Endodermal cell (in vitro differentiated cells): ENCODE measurements around the gene IGFBP3. TPM values are rescaled to one million over a fixed set of nuclear protein-coding genes. Genes with fewer than 3 reads are reported as not detected.

ENCODE experiments used
- DNase-seq: peaks from one replicate; pipeline ENCODE4 v3.0.0-alpha.2; 2017
- H3K27ac ChIP-seq: 2 replicates; pipeline ENCODE4 v1.5.1; 2013; ENCODE audit warnings: mild to moderate bottlenecking, low read depth, low read length, moderate library complexity
- H3K27me3 ChIP-seq: 2 replicates; pipeline ENCODE4 v1.6.1; 2013; ENCODE audit warnings: mild to moderate bottlenecking, low read length, moderate library complexity; ENCODE audit not compliant: insufficient read depth, control insufficient read depth, poor library complexity, severe bottlenecking
- H3K36me3 ChIP-seq: 2 replicates; pipeline ENCODE4 v1.7.0; 2013; ENCODE audit warnings: mild to moderate bottlenecking, low read length, moderate library complexity; ENCODE audit not compliant: control insufficient read depth, insufficient read depth
- H3K4me1 ChIP-seq: one replicate; pipeline ENCODE4 v1.7.0; 2013; ENCODE audit warnings: low read length; ENCODE audit not compliant: control insufficient read depth, insufficient read depth
- H3K4me3 ChIP-seq: 2 replicates; pipeline ENCODE4 v1.5.1; 2013; ENCODE audit warnings: mild to moderate bottlenecking, low read length, moderate library complexity
- H3K9ac ChIP-seq: 2 replicates; pipeline ENCODE4 v1.6.1; 2013; ENCODE audit warnings: mild to moderate bottlenecking, low read length, moderate library complexity; ENCODE audit not compliant: poor library complexity, severe bottlenecking; ENCODE audit errors: extremely low read depth
- H3K9me3 ChIP-seq: 2 replicates; pipeline ENCODE4 v1.6.1; 2013; ENCODE audit warnings: mild to moderate bottlenecking, low read length, moderate library complexity; ENCODE audit not compliant: control insufficient read depth
- H3K27ac Mint-ChIP-seq: 2 replicates; pipeline ENCODE4 v1.8.0; 2020; ENCODE audit warnings: mixed read lengths
- H3K27me3 Mint-ChIP-seq: 2 replicates; pipeline ENCODE4 v1.8.0; 2021; ENCODE audit warnings: mild to moderate bottlenecking, mixed read lengths; ENCODE audit not compliant: insufficient read depth
- H3K36me3 Mint-ChIP-seq: 2 replicates; pipeline ENCODE4 v1.8.0; 2020; ENCODE audit warnings: low read depth, mixed read lengths
- H3K4me1 Mint-ChIP-seq: 2 replicates; pipeline ENCODE4 v1.8.0; 2020; ENCODE audit warnings: mixed read lengths
- H3K4me3 Mint-ChIP-seq: 2 replicates; pipeline ENCODE4 v1.8.0; 2020; ENCODE audit warnings: mild to moderate bottlenecking, moderate library complexity, mixed read lengths
- H3K9me3 Mint-ChIP-seq: 2 replicates; pipeline ENCODE4 v1.8.0; 2020; ENCODE audit warnings: mild to moderate bottlenecking, mixed read lengths
- WGBS, 2 experiments: methylation state at CpG; one replicate each; pipeline versions ENCODE4 v1.1.5 to v1.1.7; 2013; ENCODE audit warnings: missing lambda C conversion rate in 2 of 2, mixed read lengths in 1 of 2; ENCODE audit not compliant: insufficient coverage in 1 of 2, insufficient read length in 1 of 2; 5-methylcytosine and 5-hydroxymethylcytosine counted together
- total RNA-seq, 2 donors: library from RNA; stranded (reverse); fragmentation: NEBNext Ultra II Directional in 1 of 2; extraction: Animal tissue kit (Norgen Biotek cat#: 25700) in 1 of 2; gene quantifications; 2 replicates in 1 of 2; 3 replicates in 1 of 2; pipeline ENCODE4 v1.2.1, GENCODE V29; 2021
- TF ChIP-seq, protein P1 (sequence below): fragments of 200-600 bp; sonication (generic); conservative IDR thresholded peaks from 2 replicates; pipeline ENCODE4 v1.5.0; 2021; ENCODE audit warnings: antibody characterized with exemption, mild to moderate bottlenecking

The IGFBP3 gene
- total RNA-seq, 2 donors from 2014 or later, result 7.4 to 20.3 TPM

DNA sequence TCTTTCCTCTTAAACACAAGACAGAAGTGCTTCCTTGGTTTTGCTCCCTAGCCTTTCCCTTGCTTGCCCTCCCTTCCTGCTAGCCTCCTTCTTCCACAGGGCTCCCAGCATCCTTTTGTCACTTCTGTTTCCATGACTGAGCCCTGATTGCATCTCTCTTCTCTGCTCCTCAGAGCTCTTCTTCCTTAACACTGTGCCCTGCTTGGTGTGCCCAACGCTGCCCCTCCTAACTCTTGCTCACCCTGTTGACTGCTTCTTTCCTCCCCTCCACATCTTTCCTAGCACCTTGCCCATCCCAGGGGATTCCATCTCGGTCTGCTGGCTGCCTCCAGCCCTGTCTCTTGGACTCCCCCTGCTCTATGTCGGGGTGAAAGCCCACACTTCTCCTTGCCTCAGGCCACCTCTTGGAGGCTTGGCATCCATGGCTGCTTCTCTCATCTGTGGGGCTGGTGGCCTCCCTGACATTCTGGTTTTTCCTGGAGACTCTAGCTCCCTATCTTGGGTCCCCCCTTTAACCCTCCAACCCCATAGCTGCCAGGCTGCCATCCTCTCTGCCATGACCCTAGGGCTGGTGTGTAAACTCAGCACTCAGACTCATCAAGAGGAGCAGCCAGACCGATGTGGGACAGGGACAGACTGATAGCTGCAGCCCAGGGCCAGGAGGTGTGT lies 26.9 kb downstream of the IGFBP3 start:
- Histone ChIP-seq H3K9ac (no peak overlapping the region), H3K9me3 (no peaks in the 10 kb centered on the region), H3K36me3 (no peaks in the 10 kb centered on the region), H3K27ac (no peak overlapping the region), H3K27me3 (peaks cover 18% of the 10 kb centered on the region), H3K4me1 (no peaks in the 10 kb centered on the region), H3K4me3 (no peak overlapping the region)
- no peak overlapping the region for H3K4me3 Mint-ChIP-seq
- DNase-seq, result no peak
- TF ChIP-seq, protein P1, sequence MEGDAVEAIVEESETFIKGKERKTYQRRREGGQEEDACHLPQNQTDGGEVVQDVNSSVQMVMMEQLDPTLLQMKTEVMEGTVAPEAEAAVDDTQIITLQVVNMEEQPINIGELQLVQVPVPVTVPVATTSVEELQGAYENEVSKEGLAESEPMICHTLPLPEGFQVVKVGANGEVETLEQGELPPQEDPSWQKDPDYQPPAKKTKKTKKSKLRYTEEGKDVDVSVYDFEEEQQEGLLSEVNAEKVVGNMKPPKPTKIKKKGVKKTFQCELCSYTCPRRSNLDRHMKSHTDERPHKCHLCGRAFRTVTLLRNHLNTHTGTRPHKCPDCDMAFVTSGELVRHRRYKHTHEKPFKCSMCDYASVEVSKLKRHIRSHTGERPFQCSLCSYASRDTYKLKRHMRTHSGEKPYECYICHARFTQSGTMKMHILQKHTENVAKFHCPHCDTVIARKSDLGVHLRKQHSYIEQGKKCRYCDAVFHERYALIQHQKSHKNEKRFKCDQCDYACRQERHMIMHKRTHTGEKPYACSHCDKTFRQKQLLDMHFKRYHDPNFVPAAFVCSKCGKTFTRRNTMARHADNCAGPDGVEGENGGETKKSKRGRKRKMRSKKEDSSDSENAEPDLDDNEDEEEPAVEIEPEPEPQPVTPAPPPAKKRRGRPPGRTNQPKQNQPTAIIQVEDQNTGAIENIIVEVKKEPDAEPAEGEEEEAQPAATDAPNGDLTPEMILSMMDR, result no peak
- H3K27me3 Mint-ChIP-seq, result peaks cover 46% of the 10 kb centered on the region
- H3K4me1 Mint-ChIP-seq, result no peaks in the 10 kb centered on the region
- no peaks in the 10 kb centered on the region for H3K9me3 Mint-ChIP-seq
- H3K27ac Mint-ChIP-seq, result no peak overlapping the region
- no peaks in the 10 kb centered on the region for H3K36me3 Mint-ChIP-seq
- 83 to 88% methylated on average over 4 of the region's 4 CpGs for WGBS, 2 experiments

DNA sequence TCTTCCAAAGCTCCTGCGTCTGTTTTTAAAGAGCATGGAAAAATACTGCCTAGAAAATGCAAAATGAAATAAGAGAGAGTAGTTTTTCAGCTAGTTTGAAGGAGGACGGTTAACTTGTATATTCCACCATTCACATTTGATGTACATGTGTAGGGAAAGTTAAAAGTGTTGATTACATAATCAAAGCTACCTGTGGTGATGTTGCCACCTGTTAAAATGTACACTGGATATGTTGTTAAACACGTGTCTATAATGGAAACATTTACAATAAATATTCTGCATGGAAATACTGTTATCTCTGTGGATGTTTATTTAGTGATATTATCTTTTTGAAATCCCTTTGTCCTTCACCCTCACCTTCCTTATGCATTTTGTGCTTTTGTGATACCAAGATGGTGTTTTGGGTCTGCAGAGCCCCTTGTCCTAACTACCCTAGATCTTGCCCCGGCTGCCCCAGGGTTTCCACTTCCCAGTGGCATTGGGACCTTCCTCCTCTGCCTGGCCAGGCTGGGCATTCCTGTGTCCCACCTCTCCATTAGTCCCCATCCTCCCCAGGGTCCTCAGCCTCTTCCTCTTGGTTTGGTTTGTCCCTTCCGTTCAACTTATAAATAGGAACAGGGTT lies 27.6 kb downstream of the IGFBP3 start:
- no peak overlapping the region for H3K9ac ChIP-seq
- H3K4me1 ChIP-seq, result no peaks in the 10 kb centered on the region
- H3K4me3 Mint-ChIP-seq, result no peak overlapping the region
- H3K4me1 Mint-ChIP-seq, result no peaks in the 10 kb centered on the region
- no peaks in the 10 kb centered on the region for H3K9me3 Mint-ChIP-seq
- H3K36me3 ChIP-seq, result no peaks in the 10 kb centered on the region
- H3K27ac ChIP-seq, result no peak overlapping the region
- TF ChIP-seq, protein P1, result no peak
- DNase-seq, result no peak
- H3K4me3 ChIP-seq, result no peak overlapping the region
- 89 to 90% methylated on average over 4 to 5 of the region's 5 CpGs for WGBS, 2 experiments
- no peaks in the 10 kb centered on the region for H3K9me3 ChIP-seq
- H3K27ac Mint-ChIP-seq, result no peak overlapping the region
- peaks cover 25% of the 10 kb centered on the region for H3K27me3 ChIP-seq
- no peaks in the 10 kb centered on the region for H3K36me3 Mint-ChIP-seq
- peaks cover 52% of the 10 kb centered on the region for H3K27me3 Mint-ChIP-seq

DNA sequence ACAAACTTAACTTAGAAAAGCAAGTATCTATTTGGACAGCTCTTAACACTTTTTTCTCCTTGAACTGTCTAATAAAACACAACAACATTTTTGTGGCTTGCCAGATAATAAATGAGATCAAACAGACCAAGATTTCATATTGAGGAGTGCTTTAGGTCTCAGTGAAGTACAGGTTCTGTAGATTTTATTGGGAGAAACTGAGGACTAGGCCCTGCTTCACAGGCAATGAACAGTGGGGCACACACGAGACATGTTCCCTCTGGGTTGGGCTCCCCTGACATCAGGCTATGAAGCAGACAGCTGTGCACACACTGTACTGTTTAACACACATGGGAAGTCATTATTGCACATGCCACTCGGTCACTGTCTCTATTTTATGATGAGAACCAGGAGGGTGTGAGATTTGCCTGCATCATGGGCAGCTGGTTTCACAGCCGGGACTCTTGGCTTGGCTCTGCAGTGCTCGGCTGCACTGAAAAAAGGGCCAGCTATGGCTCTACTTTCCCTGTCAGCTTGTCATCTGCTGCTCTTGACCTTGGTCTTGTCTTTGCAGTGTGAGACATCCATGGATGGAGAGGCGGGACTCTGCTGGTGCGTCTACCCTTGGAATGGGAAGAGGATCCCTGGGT lies 28.6 kb downstream of the IGFBP3 start:
- no peak for DNase-seq
- no peaks in the 10 kb centered on the region for H3K36me3 ChIP-seq
- Mint-ChIP-seq H3K4me3 (no peak overlapping the region), H3K4me1 (peaks cover 8% of the 10 kb centered on the region), H3K9me3 (no peaks in the 10 kb centered on the region), H3K36me3 (no peaks in the 10 kb centered on the region), H3K27ac (no peak overlapping the region), H3K27me3 (peaks cover 62% of the 10 kb centered on the region)
- no peaks in the 10 kb centered on the region for H3K9me3 ChIP-seq
- H3K9ac ChIP-seq, result no peak overlapping the region
- TF ChIP-seq, protein P1, result no peak
- H3K4me1 ChIP-seq, result no peaks in the 10 kb centered on the region
- peaks cover 34% of the 10 kb centered on the region for H3K27me3 ChIP-seq
- WGBS, 2 experiments, result 86 to 88% methylated on average over 3 to 6 of the region's 6 CpGs
- H3K4me3 ChIP-seq, result no peak overlapping the region
- H3K27ac ChIP-seq, result no peak overlapping the region
